Stimulated activated CD4-positive, alpha-beta T cell treated with anti-CD3 and anti-CD28 coated beads, Interleukin-4, amount 100 ng/mL, for 4 hours (primary cell): ENCODE measurements around the gene DVL3.
"Not testable (repeated sequence)": the region's sequence is repeated elsewhere in the genome, so short reads cannot be mapped to it uniquely, and the experiment has no call there.

ENCODE experiments used
- DNase-seq, 2 experiments: peaks; one replicate each; pipeline ENCODE4 v3.0.0-alpha.2; 2020

DVL3 gene

GRCh38 chr3:184156522-184156955 is 1.4 kb downstream of the DVL3 start:
- no peak for DNase-seq

GRCh38 chr3:184157206-184157605 is 2.0 kb downstream of the DVL3 start:
- DNase-seq = no peak

GRCh38 chr3:184158404-184158803 is 3.2 kb downstream of the DVL3 start:
- DNase-seq = no peak

GRCh38 chr3:184160456-184160855 is 5.3 kb downstream of the DVL3 start:
- no peak for DNase-seq

GRCh38 chr3:184162571-184163070 is 7.4 kb downstream of the DVL3 start:
- not testable (repeated sequence) for DNase-seq

GRCh38 chr3:184164648-184165330 is 9.6 kb downstream of the DVL3 start:
- no peak for DNase-seq

- DNase-seq = no peak
Measured at GRCh38 chr3:184165543-184165942, 10.4 kb downstream of the DVL3 start.

- no peak for DNase-seq
Measured at GRCh38 chr3:184166671-184167070, 11.5 kb downstream of the DVL3 start.

GRCh38 chr3:184167786-184168185 is 12.6 kb downstream of the DVL3 start:
- no peak for DNase-seq

GRCh38 chr3:184168363-184169120 is 13.4 kb downstream of the DVL3 start:
- no peak for DNase-seq

GRCh38 chr3:184169896-184170875 is 15.0 kb downstream of the DVL3 start:
- DNase-seq = no peak

GRCh38 chr3:184171562-184171961 is 16.4 kb downstream of the DVL3 start:
- DNase-seq = no peak

- no peak for DNase-seq
Measured at GRCh38 chr3:184172681-184173373, 17.6 kb downstream of the DVL3 start.

GRCh38 chr3:184173374-184173722 is 18.2 kb downstream of the DVL3 start:
- no peak for DNase-seq

- DNase-seq = no peak
Measured at GRCh38 chr3:184174284-184174645, 19.1 kb downstream of the DVL3 start.

- peak; percentile 95 to 98 for DNase-seq
Measured at GRCh38 chr3:184174646-184175492, 19.7 kb downstream of the DVL3 start, which contains the start of gene AP2M1. Gene AP2M1, plus strand, starts transcription at chr3:184174855. Its CDS starts 2,139 bp downstream, at chr3:184176994.

GRCh38 chr3:184175506-184175905 is 20.3 kb downstream of the DVL3 start:
- no peak for DNase-seq

- DNase-seq = no peak
Measured at GRCh38 chr3:184175981-184176376, 20.8 kb downstream of the DVL3 start.

- no peak for DNase-seq
Measured at GRCh38 chr3:184176377-184177330, 21.5 kb downstream of the DVL3 start.

- DNase-seq = no peak
Measured at GRCh38 chr3:184177331-184177731, 22.2 kb downstream of the DVL3 start.
